ENCODE measurements around the gene SMARCA2. TPM values are rescaled to one million over a fixed set of nuclear protein-coding genes. Genes with fewer than 3 reads are reported as not detected.

SMARCA2 gene
- total and polyA plus RNA-seq, 2 donors (not counting 1 experiment from before 2014, with no cell fraction given), result 75.3 to 250 TPM

DNA sequence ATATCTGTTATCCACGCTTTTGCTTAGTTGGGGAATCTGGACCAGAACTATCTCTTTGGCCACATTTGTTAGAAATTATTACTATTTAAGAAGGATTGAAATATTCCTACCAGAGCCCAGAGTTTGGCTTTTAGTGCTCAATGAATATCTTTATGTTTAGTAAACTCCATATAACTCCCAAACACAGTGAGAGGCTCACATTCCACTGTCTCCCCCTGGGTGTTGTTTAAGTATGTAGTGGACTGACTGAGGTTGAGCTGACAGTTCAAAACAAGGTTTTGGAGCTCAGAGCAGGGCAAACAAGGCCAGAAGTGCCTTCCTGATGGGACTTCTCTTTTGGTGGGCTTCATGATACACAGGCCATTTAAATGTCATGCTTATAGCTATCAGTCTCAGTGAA lies 216.0 kb downstream of the SMARCA2 start:
- H3K27ac ChIP-seq (ENCODE audit: low read length in 2 of 2), result no peak overlapping the region
- ChIA-PET CTCF (no interaction called here), POLR2A (no interaction called here)
- peaks cover 22 to 23% of the 10 kb centered on the region in 2 donors for H3K4me1 ChIP-seq (ENCODE audit: control insufficient read depth in 2 of 2, insufficient read depth in 2 of 2, low read length in 2 of 2)
- Mint-ChIP-seq H3K27ac (no peak overlapping the region), H3K27me3 (peaks cover 7% of the 10 kb centered on the region), H3K4me3 (no peak overlapping the region), H3K9me3 (ENCODE audit: insufficient read depth) (no peaks in the 10 kb centered on the region), H3K4me1 (peaks cover 25% of the 10 kb centered on the region)
- no peak overlapping the region for H3K9ac ChIP-seq (ENCODE audit: low read length)
- H3K4me3 ChIP-seq (ENCODE audit: control extremely low read depth in 1 of 5, extremely low read depth in 1 of 5, insufficient read depth in 1 of 5, low read depth in 2 of 5, low read length in 4 of 5), result no peak overlapping the region
- no peaks in the 10 kb centered on the region for H3K27me3 ChIP-seq (replicated peaks in 1 of 4; ENCODE audit: control extremely low read depth in 1 of 4, control insufficient read depth in 3 of 4, insufficient read depth in 4 of 4, low read length in 3 of 4)
- no peak overlapping the region for H3K4me2 ChIP-seq (replicated peaks; ENCODE audit: low read depth, low read length, poor library complexity, severe bottlenecking)
- no peak for TF ChIP-seq CTCF (IDR thresholded peaks at IDR 0.05)
- no peak for TF ChIP-seq EZH2 (IDR thresholded peaks at IDR 0.05; ENCODE audit: borderline replicate concordance, insufficient read depth, low read depth, low read length, poor library complexity, severe bottlenecking)
- ATAC-seq (ENCODE audit: low read depth) (no peak), DNase-seq (no peak)
- H3K36me3 ChIP-seq (replicated peaks in 1 of 2; ENCODE audit: control extremely low read depth in 1 of 2, control insufficient read depth in 1 of 2, extremely low read depth in 1 of 2, insufficient read depth in 2 of 2, low read length in 1 of 2), result no peaks in the 10 kb centered on the region
- peaks cover 0 to 4% (median 0%) of the 10 kb centered on the region in 3 donors for H3K9me3 ChIP-seq (ENCODE audit: control extremely low read depth in 1 of 3, control insufficient read depth in 2 of 3, insufficient read depth in 1 of 3, low read length in 2 of 3)
- no peak overlapping the region for H2AFZ ChIP-seq (ENCODE audit: insufficient read depth, low read depth, low read length, poor library complexity, severe bottlenecking)
- no peaks in the 10 kb centered on the region for H4K20me1 ChIP-seq (ENCODE audit: control insufficient read depth, insufficient read depth, low read length, poor library complexity, severe bottlenecking)
- no peaks in the 10 kb centered on the region for H3K79me2 ChIP-seq (ENCODE audit: control insufficient read depth, insufficient read depth, low read length)
- WGBS (ENCODE audit: insufficient coverage), result no CpG with 5 or more reads among the region's 1 CpG
- intact Hi-C loops (cut with micrococcal nuclease), result no loop called here

DNA sequence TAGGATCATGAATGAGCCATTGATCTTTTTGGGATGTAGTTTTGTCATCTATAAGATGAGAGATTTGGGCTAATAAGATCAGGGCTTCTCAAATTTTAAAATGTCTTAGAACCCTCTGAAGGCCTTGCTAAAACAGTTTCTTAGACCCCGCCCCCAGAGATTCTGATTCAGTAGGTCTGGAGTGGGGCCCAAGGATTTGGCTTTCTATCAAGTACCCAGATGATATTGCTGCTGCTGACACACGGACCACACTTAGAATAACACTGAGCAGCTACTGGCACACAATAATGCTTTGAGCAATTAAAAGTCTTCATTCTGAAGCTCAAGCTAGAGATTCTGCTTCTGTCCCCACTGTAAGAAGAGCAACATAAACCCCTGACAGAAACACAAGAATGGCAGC lies 216.7 kb downstream of the SMARCA2 start:
- Histone ChIP-seq H3K79me2 (ENCODE audit: control insufficient read depth, insufficient read depth, low read length) (no peaks in the 10 kb centered on the region), H3K27ac (ENCODE audit: low read length in 2 of 2) (no peak overlapping the region), H3K9me3 (ENCODE audit: control extremely low read depth in 1 of 3, control insufficient read depth in 2 of 3, insufficient read depth in 1 of 3, low read length in 2 of 3) (peaks cover 0 to 4% (median 0%) of the 10 kb centered on the region in 3 donors), H3K9ac (ENCODE audit: low read length) (no peak overlapping the region), H3K27me3 (replicated peaks in 1 of 4; ENCODE audit: control extremely low read depth in 1 of 4, control insufficient read depth in 3 of 4, insufficient read depth in 4 of 4, low read length in 3 of 4) (no peaks in the 10 kb centered on the region), H3K4me3 (ENCODE audit: control extremely low read depth in 1 of 5, extremely low read depth in 1 of 5, insufficient read depth in 1 of 5, low read depth in 2 of 5, low read length in 4 of 5) (no peak overlapping the region), H3K4me2 (replicated peaks; ENCODE audit: low read depth, low read length, poor library complexity, severe bottlenecking) (no peak overlapping the region), H3K4me1 (ENCODE audit: control insufficient read depth in 2 of 2, insufficient read depth in 2 of 2, low read length in 2 of 2) (peaks cover 22 to 23% of the 10 kb centered on the region in 2 donors), H3K36me3 (replicated peaks in 1 of 2; ENCODE audit: control extremely low read depth in 1 of 2, control insufficient read depth in 1 of 2, extremely low read depth in 1 of 2, insufficient read depth in 2 of 2, low read length in 1 of 2) (no peaks in the 10 kb centered on the region), H2AFZ (ENCODE audit: insufficient read depth, low read depth, low read length, poor library complexity, severe bottlenecking) (no peak overlapping the region), H4K20me1 (ENCODE audit: control insufficient read depth, insufficient read depth, low read length, poor library complexity, severe bottlenecking) (no peaks in the 10 kb centered on the region)
- H3K9me3 Mint-ChIP-seq (ENCODE audit: insufficient read depth), result no peaks in the 10 kb centered on the region
- ChIA-PET CTCF (no interaction called here), POLR2A (no interaction called here)
- H3K27me3 Mint-ChIP-seq, result peaks cover 7% of the 10 kb centered on the region
- WGBS (ENCODE audit: insufficient coverage), result 100% methylated on average over 2 of the region's 2 CpGs
- intact Hi-C loops (cut with micrococcal nuclease), result no loop called here
- DNase-seq (no peak), ATAC-seq (ENCODE audit: low read depth) (no peak)
- TF ChIP-seq CTCF (IDR thresholded peaks at IDR 0.05) (no peak), EZH2 (IDR thresholded peaks at IDR 0.05; ENCODE audit: borderline replicate concordance, insufficient read depth, low read depth, low read length, poor library complexity, severe bottlenecking) (no peak)
- peaks cover 25% of the 10 kb centered on the region for H3K4me1 Mint-ChIP-seq
- no peak overlapping the region for H3K27ac Mint-ChIP-seq
- no peak overlapping the region for H3K4me3 Mint-ChIP-seq
